Endothelial cell of umbilical vein (primary cell): Measurements from ENCODE around the gene MSTO1. TPM values are rescaled to one million over a fixed set of nuclear protein-coding genes. Genes with fewer than 3 reads are reported as not detected.
A peak's percentile ranks its signal among the peaks of the same experiment; 100 is the strongest.

Experiments
- BruUV-seq: library from RNA; stranded (reverse); fragments of 400-500 nt; replicated peaks from 2 replicates; lab custom pipeline; 2021; lab: Mats Ljungman, UMichigan
- CTCF ChIA-PET: fragments of 300-600, 350-600 bp; sonication (Branson Sonifier 250); formaldehyde crosslinking; loops from one replicate; lab custom pipeline; 2021; ENCODE audit warnings: antibody characterized with exemption, inconsistent platforms; lab: Charles Lee
- POLR2A ChIA-PET: fragments of 300-600, 350-600 bp; sonication (Branson Sonifier 250); formaldehyde crosslinking; loops from one replicate; lab custom pipeline; 2021; ENCODE audit warnings: antibody characterized with exemption, inconsistent platforms; lab: Charles Lee
- DNase-seq: peaks from one replicate; pipeline ENCODE4 v3.0.0-alpha.2; 2011; ENCODE audit warnings: low read depth, low spot score
- FAIRE-seq: peaks from 2 replicates; lab custom pipeline; 2011; peaks lifted over from hg19 to GRCh38; lab: Jason Lieb, UNC
- H2AFZ ChIP-seq: 2 replicates; pipeline ENCODE4 v1.6.0; 2012; ENCODE audit warnings: low read depth, low read length, control low read depth, inconsistent platforms
- H3K27ac ChIP-seq: 2 replicates; pipeline ENCODE4 v1.5.1; 2011; ENCODE audit warnings: low read depth, mild to moderate bottlenecking, control low read depth, low read length, moderate library complexity; ENCODE audit not compliant: insufficient read depth
- H3K27me3 ChIP-seq, 2 experiments: 2 replicates each; pipeline versions ENCODE4 v1.6.0 to v1.6.1; 2011; ENCODE audit warnings: low read length in 2 of 2, mixed read lengths in 1 of 2; ENCODE audit not compliant: control insufficient read depth in 2 of 2, insufficient read depth in 2 of 2
- H3K36me3 ChIP-seq, 2 experiments: 2 replicates in 1 of 2; 3 replicates in 1 of 2; pipeline ENCODE4 v1.5.1; 2011; ENCODE audit warnings: low read length in 2 of 2, mild to moderate bottlenecking in 1 of 2, moderate library complexity in 1 of 2; ENCODE audit not compliant: control insufficient read depth in 2 of 2, insufficient read depth in 2 of 2; ENCODE audit errors: extremely low read depth in 1 of 2
- H3K4me1 ChIP-seq: 3 replicates; pipeline ENCODE4 v1.5.1; 2011; ENCODE audit warnings: mild to moderate bottlenecking, low read length; ENCODE audit not compliant: control insufficient read depth, insufficient read depth; ENCODE audit errors: extremely low read depth
- H3K4me2 ChIP-seq: 2 replicates; pipeline ENCODE4 v1.6.1; 2011; ENCODE audit warnings: low read length, control low read depth, mixed read lengths; ENCODE audit not compliant: insufficient read depth
- H3K4me3 ChIP-seq, 3 experiments: fragments of 200-600 bp in 1 of 3; sonication (generic), shearing (Covaris generic) in 1 of 3; replicated peaks in 1 of 3; 2 replicates each; pipeline ENCODE4 v1.5.1; 2011 to 2016; ENCODE audit warnings: control low read depth in 3 of 3, low read length in 3 of 3, mild to moderate bottlenecking in 2 of 3, inconsistent platforms in 1 of 3, low read depth in 1 of 3, moderate library complexity in 1 of 3; ENCODE audit not compliant: insufficient read depth in 1 of 3
- H3K79me2 ChIP-seq: 2 replicates; pipeline ENCODE4 v1.6.0; 2012; ENCODE audit warnings: low read length, inconsistent platforms; ENCODE audit not compliant: control insufficient read depth, insufficient read depth
- H3K9ac ChIP-seq: replicated peaks from 2 replicates; pipeline ENCODE3; 2011; ENCODE audit warnings: low read length, control low read depth; ENCODE audit not compliant: insufficient read depth; ENCODE audit errors: extremely low read depth
- H3K9me1 ChIP-seq: replicated peaks from 3 replicates; pipeline ENCODE4 v1.6.0; 2011; ENCODE audit warnings: mild to moderate bottlenecking, low read length; ENCODE audit not compliant: control insufficient read depth, insufficient read depth; ENCODE audit errors: extremely low read depth
- H3K9me3 ChIP-seq: replicated peaks from 2 replicates; pipeline ENCODE4 v1.5.1; 2012; ENCODE audit warnings: low read length, inconsistent platforms; ENCODE audit not compliant: control insufficient read depth, insufficient read depth
- H4K20me1 ChIP-seq: replicated peaks from 2 replicates; pipeline ENCODE3; 2011; ENCODE audit warnings: mild to moderate bottlenecking, low read length; ENCODE audit not compliant: control insufficient read depth, insufficient read depth; ENCODE audit errors: extremely low read depth
- EZH2 ChIP-seq: IDR thresholded peaks from 2 replicates; pipeline ENCODE4 v1.6.1; 2012; ENCODE audit warnings: borderline replicate concordance, low read depth, mild to moderate bottlenecking, moderate library complexity, low read length, inconsistent platforms; ENCODE audit not compliant: severe bottlenecking
- FOS ChIP-seq: IDR thresholded peaks from 2 replicates; pipeline ENCODE4 v1.6.1; 2011; ENCODE audit warnings: mild to moderate bottlenecking, low read length, moderate library complexity, borderline replicate concordance; ENCODE audit not compliant: insufficient read depth
- GATA2 ChIP-seq: IDR thresholded peaks from 2 replicates; pipeline ENCODE4 v1.7.0; 2011; ENCODE audit warnings: low read depth, mild to moderate bottlenecking, moderate library complexity, mixed read lengths, low read length; ENCODE audit not compliant: insufficient read length, insufficient read depth
- JUN ChIP-seq: IDR thresholded peaks from 2 replicates; pipeline ENCODE4 v1.6.1; 2011; ENCODE audit warnings: borderline replicate concordance, low read depth; ENCODE audit not compliant: insufficient read length, insufficient read depth
- MYC ChIP-seq: IDR thresholded peaks from one replicate; pipeline ENCODE4 v1.6.1; 2011; ENCODE audit warnings: mild to moderate bottlenecking, low read depth, low read length
- POLR2A ChIP-seq: IDR thresholded peaks from 2 replicates; pipeline ENCODE4 v1.6.1; 2012; ENCODE audit warnings: low read depth, mild to moderate bottlenecking, control low read depth, low read length
- POLR2AphosphoS5 ChIP-seq: IDR thresholded peaks from 2 replicates; pipeline ENCODE4 v1.6.1; 2012; ENCODE audit warnings: low read depth, mild to moderate bottlenecking, control low read depth, low read length, moderate library complexity; ENCODE audit not compliant: insufficient read depth
- dilution Hi-C: fragments of 300-500 bp; cut with MboI; formaldehyde crosslinking; loops from one replicate; pipeline ENCODE4 v1.15.0; 2019; ENCODE audit warnings: low sequenced_read_pairs; ENCODE audit not compliant: extremely low pct_ligation_motif_present
- intact Hi-C: fragments of 100-400 bp; cut with micrococcal nuclease; formaldehyde crosslinking; loops from one replicate; pipeline ENCODE4 v1.10.0; 2022
- polyA plus RNA-seq, 4 experiments: library from polyadenylated mRNA; depleted of rRNA in 3 of 4; stranded (reverse) in 3 of 4; unstranded in 1 of 4; fragments of >200 nt; gene quantifications; 2 replicates each; pipeline versions ENCODE4 v1.2.1 to v1.2.3, GENCODE V29; 2011 to 2012; ENCODE audit warnings: missing spikeins in 1 of 4
- total RNA-seq: library from RNA; stranded (reverse); gene quantifications from 2 replicates; pipeline ENCODE4 v1.2.3, GENCODE V29; 2021
- TF ChIP-seq, protein P1 (sequence below), 2 donors: IDR thresholded peaks; 1 replicate in 1 of 2; 2 replicates in 1 of 2; pipeline ENCODE4 v1.5.1; 2011; ENCODE audit warnings: low read length in 2 of 2, mild to moderate bottlenecking in 2 of 2, moderate library complexity in 2 of 2, control low read depth in 1 of 2, inconsistent platforms in 1 of 2, low read depth in 1 of 2; ENCODE audit not compliant: insufficient read depth in 1 of 2; ENCODE audit errors: extremely low read depth in 1 of 2
- TF ChIP-seq, protein P2 (sequence below): IDR thresholded peaks from 2 replicates; pipeline ENCODE4 v1.6.1; 2011; ENCODE audit not compliant: insufficient read depth, insufficient read length

Gene MSTO1
- total and polyA plus RNA-seq, 2 donors (not counting 3 experiments of a cell fraction or from before 2014, with no cell fraction given): 36.8 to 51.9 TPM

DNA sequence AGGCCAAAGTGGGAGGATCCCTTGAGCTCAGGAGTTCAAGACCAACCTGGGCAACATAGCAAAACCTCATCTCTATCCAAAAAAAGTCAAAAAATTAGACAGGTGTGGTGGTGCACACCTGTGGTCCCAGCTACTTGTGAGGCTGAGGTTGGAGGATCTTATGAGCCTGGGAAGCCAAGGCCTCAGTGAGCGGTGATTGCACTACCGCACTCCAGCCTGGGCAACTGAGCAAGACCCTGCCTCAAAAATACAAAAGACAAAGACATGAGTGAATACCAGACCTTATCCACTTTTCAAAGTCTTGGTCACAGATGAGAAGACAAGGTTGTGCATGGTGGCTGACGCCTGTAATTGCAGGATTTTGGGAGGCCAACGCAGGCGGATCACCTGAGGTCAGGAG, 13.2 kb upstream of the MSTO1 start:
- no peaks in the 10 kb centered on the region for H3K36me3 ChIP-seq
- no peaks in the 10 kb centered on the region for H4K20me1 ChIP-seq
- peaks cover 1 to 4% of the 10 kb centered on the region in 2 experiments for H3K27me3 ChIP-seq
- no peaks in the 10 kb centered on the region for H3K79me2 ChIP-seq
- no peaks in the 10 kb centered on the region for H3K9me3 ChIP-seq
- DNase-seq (no peak), FAIRE-seq (no peak)
- ChIA-PET POLR2A (no interaction called here), CTCF (interaction anchor here (0.9 to 2.8 kb wide), 3 partner anchors 28 to 276 kb away, joined by 3 to 8 read pairs (median 3); partner anchors contain the start of gene RUSC1)
- no TSS peak for BruUV-seq
- intact Hi-C loops: no loop called here
- H2AFZ ChIP-seq: no peak overlapping the region
- dilution Hi-C loops: no loop called here
- H3K4me3 ChIP-seq: no peak overlapping the region
- H3K9ac ChIP-seq: no peak overlapping the region
- H3K9me1 ChIP-seq: no peaks in the 10 kb centered on the region
- H3K27ac ChIP-seq: no peak overlapping the region
- no peaks in the 10 kb centered on the region for H3K4me1 ChIP-seq
- TF ChIP-seq POLR2A: no peak
- no peak for TF ChIP-seq JUN
- no peak for TF ChIP-seq GATA2
- TF ChIP-seq MYC: no peak
- no peak overlapping the region for H3K4me2 ChIP-seq

DNA sequence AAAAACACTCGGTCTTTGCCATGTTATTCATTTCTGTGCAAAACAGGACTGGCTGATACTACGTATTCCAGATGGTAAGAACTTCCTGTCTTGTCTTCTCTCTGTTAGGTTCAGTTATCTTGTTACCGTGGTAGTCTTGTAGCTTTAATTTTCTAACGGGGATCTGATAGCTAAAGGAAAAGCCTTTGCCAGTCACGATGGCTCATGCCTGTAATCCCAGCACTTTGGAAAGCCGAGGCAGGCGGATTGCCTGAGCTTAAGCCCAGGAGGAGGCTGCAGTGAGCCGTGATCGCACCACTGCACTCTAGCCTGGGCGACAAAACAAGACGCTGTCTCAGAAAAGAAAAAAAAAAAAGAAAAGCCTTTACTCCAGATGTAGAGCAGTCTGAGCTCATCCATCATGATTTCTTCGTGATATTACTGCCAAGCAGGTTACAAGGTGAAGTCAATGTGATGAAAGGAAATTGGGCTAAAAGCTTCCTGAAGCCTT, 11.1 kb upstream of the MSTO1 start:
- Histone ChIP-seq H3K9me1 (no peaks in the 10 kb centered on the region), H3K79me2 (no peaks in the 10 kb centered on the region), H4K20me1 (no peaks in the 10 kb centered on the region), H3K4me2 (no peak overlapping the region), H3K9ac (no peak overlapping the region), H3K27me3 (peaks cover 1 to 4% of the 10 kb centered on the region in 2 experiments), H3K27ac (no peak overlapping the region), H3K9me3 (no peaks in the 10 kb centered on the region), H2AFZ (peak overlapping the region; percentile 17), H3K36me3 (no peaks in the 10 kb centered on the region), H3K4me3 (no peak overlapping the region), H3K4me1 (no peaks in the 10 kb centered on the region)
- POLR2A ChIA-PET: no interaction called here
- FAIRE-seq: peak; percentile 55
- dilution Hi-C loops: no loop called here
- peak; percentile 31 for DNase-seq
- no peak for TF ChIP-seq POLR2AphosphoS5
- no peak for TF ChIP-seq JUN
- TF ChIP-seq, protein P1, sequence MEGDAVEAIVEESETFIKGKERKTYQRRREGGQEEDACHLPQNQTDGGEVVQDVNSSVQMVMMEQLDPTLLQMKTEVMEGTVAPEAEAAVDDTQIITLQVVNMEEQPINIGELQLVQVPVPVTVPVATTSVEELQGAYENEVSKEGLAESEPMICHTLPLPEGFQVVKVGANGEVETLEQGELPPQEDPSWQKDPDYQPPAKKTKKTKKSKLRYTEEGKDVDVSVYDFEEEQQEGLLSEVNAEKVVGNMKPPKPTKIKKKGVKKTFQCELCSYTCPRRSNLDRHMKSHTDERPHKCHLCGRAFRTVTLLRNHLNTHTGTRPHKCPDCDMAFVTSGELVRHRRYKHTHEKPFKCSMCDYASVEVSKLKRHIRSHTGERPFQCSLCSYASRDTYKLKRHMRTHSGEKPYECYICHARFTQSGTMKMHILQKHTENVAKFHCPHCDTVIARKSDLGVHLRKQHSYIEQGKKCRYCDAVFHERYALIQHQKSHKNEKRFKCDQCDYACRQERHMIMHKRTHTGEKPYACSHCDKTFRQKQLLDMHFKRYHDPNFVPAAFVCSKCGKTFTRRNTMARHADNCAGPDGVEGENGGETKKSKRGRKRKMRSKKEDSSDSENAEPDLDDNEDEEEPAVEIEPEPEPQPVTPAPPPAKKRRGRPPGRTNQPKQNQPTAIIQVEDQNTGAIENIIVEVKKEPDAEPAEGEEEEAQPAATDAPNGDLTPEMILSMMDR (IDR thresholded peaks at IDR 0.05; ENCODE audit: extremely low read depth in 1 of 2, insufficient read depth in 1 of 2, low read depth in 1 of 2, low read length in 2 of 2): no peak
- TF ChIP-seq, protein P2, sequence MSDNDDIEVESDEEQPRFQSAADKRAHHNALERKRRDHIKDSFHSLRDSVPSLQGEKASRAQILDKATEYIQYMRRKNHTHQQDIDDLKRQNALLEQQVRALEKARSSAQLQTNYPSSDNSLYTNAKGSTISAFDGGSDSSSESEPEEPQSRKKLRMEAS: no peak
- no peak for TF ChIP-seq POLR2A
- TF ChIP-seq MYC: no peak
- no peak for TF ChIP-seq FOS
- no peak for TF ChIP-seq GATA2
- no peak for TF ChIP-seq EZH2
- CTCF ChIA-PET: interaction anchor here (1.0 to 1.9 kb wide), 4 partner anchors 9 to 372 kb away, joined by 3 to 5 read pairs (median 4); no protein-coding TSS in a partner anchor
- intact Hi-C loops: no loop called here
- BruUV-seq: no TSS peak
